Stimulated activated CD4-positive, alpha-beta T cell treated with anti-CD3 and anti-CD28 coated beads, Interleukin-1b, Interleukin-23, amount 100 ng/mL, for 24 hours (primary cell): ENCODE measurements around the gene RPS6KA3.
A peak's percentile ranks its signal among the peaks of the same experiment; 100 is the strongest.
"Not testable (repeated sequence)": the region's sequence is repeated elsewhere in the genome, so short reads cannot be mapped to it uniquely, and the experiment has no call there.

Source experiments
- DNase-seq, 4 experiments: peaks; one replicate each; pipeline ENCODE4 v3.0.0-alpha.2; 2020; ENCODE audit warnings: low read depth in 4 of 4, low spot score in 1 of 4

Gene RPS6KA3

DNA sequence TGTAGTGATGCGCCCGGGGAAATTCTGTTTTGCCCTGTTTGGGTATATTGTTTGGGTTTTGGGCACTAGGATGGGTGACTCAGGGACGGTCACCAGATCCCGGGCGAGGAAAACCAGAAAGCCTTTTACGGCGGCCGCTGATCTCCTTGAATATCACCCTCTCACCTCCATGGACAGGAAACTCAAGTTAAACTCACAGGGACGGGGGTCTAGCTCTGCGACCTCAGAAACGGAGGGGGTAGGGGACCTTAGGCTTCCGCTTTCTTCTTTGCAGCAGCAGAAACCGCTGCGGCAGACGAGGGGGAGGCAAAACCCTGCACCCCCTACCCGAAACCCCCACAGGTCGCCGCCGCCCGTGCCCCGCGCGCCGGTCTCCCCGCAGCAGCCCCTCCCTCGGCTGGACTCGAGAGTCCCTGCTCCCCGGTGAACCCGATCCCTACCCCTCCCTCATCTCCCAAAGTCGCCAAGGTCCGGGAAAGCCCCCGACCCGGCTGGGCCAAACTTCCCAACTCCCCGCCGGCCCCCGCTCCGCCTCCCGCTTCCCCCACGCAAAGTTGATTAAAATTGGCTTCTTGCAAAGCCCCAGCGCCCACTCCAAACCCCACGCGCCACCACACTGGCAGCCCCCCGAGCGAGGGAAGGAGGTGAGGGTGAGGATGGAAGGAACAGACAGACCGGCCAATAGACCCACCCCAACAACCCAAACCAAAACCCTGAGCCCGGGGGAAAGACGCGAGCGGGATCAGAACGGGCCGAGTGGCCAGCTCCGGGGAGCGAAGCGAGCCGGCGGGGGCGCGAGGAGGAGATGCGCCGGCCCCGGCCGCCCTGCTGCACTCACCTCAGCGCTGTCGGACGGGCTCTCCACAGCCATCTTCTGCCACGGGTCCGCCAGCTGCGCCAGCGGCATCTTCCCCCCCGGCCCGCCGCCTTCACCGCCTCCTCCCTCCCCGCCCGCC is 705 bp downstream of the RPS6KA3 start:
- peak in 2 of 4 experiments; percentile 1 for DNase-seq

DNA sequence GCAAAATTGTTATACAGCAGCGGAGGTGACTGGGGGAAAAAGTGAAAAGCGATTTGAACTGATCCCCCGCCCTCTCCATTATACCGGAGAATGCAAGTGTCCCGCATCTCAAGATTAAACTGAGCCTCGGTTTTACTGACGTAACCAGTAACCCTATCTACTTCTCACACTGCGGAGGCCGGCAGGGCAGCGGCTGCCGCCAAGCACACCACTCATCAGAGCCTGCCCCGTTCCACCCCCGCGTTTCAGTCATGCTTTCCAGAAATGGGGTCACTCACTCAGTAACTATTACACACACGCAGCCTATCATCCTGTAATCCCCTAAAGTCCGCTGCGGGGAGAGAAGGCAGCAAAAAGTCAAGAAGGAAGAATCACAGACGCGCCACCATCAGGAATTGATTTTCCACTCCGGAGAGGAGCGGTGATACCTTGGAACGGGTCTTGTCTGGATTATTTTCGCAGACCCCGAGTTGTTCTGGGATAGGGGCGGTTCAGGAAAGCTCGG is 1.4 kb downstream of the RPS6KA3 start:
- DNase-seq, result peak in 2 of 4 experiments; percentile 37 to 73

DNA sequence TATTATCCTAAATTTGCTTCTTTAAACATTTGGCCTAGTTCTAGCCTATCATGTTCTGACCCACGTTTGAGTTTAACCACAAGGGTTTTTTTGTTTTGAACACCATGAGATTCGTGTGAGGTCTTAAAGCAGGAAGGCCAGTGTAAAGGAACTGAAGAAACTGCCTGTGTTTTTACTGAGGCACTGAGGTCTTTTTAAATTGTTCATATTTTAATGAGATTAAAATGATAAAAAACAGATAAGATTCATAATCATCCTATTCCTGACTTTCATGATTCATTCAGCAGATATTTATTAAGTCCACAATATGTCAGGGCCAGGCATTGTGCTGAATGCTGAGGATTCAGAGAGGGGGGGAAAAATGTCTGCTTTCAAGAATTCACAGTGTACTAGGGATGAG is 3.2 kb downstream of the RPS6KA3 start:
- DNase-seq, result no peak

DNA sequence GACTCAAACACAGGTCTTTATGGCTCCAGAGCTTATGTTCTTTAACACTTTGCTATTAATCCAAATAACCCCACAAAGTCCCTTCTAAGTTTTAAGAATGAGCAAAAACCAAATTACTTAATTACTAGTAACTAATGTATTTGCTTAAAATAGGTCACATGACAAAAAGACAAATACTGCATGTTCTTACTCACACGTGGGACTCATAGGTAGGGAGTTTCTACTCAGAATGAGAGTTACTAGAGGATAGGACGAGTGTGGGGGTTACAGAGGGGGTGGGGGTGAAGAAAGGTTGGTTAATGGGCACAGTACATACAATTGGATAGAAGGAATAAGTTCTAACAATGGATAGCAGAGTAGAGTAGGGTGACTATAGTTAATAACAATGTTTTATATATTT is 5.8 kb downstream of the RPS6KA3 start:
- no peak for DNase-seq

DNA sequence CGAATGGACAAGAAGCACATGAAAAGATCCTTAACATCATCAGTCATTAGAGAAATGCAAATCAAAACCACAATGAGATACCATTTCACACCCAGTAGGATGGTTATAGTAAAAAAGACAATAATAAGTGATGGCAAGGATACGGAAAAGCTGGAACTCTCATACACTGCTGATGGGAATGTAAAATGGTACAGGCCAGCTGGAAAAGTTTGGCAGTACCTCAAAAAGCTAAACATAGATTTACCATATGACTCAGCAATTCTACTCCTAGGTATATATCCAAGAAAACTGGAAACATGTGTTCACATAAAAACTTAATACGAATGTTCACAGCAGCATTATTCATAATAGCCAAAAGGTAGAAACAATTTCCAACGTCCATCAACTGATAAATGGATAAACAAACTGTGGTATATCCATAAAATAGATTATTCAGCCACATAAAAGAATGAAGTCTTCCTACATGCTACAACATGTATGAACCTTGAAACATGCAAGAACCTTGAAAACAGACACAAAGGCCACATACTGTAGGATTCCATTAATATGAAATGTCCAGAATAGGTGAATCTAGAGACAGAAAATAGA is 11.9 kb downstream of the RPS6KA3 start:
- DNase-seq, result no peak

DNA sequence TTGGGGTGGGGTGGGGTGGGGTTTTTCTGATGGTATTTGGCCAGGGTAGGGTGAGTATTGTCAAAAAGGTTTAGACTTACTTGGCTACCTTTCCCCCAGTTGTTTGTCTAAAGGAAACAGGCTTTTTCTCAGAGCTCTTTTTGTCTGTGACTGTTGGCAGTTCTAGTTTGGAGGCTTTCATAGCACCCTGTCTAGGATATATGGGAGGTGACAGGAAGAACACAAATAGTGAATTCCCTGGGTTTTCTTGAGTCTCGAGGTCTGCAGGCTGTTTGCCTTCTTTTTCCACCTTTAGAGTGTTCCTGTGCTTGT is 13.5 kb downstream of the RPS6KA3 start:
- DNase-seq, result no peak

DNA sequence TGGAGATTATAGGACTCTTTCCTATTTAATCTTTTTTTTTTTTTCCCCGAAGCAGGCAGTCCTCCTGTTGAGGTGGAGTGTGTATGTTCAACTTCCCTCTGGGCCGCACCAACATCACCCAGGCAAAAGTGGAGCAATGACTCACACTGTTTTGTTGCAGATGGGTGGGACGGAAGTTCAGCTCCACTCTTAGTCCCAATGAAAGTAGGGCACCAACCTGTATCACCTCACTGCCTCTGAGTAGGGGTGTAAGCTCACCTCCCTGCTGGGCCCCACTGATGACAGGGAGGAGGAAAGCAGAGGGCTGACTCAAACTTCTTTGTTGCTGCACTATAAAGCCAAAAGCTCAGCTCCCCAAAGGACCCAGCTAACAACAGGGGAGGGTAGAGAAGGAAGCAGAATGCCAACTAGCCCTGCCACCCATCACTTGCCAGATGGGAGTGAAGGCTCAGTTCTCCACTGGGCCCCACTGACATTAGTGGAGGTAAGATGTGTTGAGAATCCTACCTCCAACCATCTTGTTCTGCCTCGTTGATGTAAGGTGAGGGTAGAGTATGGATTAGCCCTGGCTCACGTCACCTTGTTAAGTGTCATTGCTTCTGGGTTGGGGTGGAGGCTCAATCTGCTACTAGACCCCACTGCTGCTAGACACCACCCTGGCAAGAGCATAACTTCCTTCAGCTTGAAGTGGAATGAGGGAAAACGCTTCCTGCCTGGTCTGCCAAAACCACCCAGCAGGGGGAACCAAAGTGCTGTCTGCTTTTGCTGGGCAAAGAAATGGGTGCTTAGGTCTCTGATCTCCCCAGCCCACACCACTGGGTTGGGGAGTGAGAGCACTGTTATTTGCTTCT is 14.1 kb downstream of the RPS6KA3 start:
- DNase-seq, result peak in 2 of 4 experiments; percentile 48 to 54

DNA sequence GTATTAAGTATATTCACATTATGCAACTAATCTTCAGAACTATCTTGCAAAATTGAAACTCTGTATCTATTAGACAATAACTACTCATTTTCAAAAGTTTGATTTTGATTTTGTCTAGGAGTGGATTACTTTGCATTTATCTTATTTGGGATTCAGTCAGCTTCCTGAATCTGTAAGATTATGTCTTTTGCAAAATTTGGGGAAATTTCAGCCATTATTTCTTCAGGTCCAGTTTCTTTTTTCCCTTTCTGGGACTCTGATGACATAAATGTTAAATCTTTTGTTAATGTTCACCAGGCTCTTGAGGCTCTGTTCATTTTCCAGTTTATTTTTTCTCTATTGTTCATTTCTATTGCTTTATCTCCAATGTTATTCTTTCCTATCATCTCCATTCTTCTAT is 15.0 kb downstream of the RPS6KA3 start:
- DNase-seq, result no peak

DNA sequence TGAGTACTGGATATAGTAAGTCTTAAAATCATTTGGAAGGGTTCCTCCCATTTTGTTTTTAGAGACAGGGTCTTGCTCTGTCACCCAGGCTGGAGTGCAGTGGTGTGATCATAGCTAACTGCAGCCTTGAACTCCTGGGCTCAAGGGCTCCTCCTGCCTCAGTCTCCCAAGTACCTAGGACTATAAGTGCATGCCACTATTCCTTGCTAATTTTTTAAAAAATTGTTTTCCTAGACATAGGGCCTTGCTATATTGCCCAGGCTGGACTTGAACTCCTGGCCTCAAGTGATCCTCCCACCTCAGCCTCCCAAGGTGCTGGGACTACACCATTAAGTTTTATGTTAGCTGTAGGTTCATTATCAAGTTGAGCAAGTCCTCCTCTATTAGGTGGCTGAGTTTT is 16.6 kb downstream of the RPS6KA3 start:
- DNase-seq, result not testable (repeated sequence)

DNA sequence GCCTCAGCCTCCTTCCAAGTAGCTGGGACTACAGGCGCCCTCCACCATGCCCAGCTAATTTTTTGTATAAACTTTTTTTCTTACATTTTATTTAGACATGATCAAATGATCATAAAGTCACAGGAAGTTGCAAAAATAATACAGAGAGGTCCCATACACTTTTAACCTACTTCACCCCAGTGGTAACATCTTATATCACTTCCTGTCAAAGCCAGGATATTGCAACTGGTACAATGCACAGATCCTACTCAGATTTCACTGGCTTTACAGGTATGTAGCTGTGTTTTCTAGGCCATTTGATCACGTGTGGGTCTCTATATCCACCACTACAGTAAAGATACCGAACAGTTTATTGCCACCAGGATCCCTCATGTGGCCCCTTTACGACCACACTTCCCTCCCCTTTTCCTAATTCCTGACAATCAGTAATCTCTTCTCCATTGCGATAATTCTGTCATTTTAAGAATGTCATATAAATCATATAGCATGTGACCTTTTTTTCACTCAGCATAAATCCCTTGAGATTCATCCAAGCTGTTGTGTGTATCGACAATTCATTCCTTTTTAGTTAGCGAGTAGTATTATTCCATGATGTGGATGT is 18.0 kb downstream of the RPS6KA3 start:
- DNase-seq, result no peak

DNA sequence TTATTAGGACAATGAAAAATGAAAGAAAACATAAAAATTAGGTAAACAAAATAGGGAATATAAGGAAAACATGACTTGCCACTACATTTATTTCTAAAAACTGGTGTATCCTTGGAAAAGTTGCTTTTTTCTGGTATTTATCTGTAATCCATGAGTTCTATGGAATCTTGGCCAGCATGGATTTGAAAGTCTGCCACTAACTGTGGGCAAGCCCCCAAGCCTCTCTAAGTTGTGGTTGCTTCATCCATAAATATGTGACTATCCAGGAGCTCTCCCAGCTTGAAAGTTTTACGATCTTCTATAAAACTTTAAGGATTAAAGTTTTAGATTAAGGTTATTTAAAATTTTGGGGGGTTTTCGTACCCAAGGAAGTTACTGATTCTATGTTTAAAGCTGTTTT is 21.8 kb downstream of the RPS6KA3 start:
- DNase-seq, result no peak

DNA sequence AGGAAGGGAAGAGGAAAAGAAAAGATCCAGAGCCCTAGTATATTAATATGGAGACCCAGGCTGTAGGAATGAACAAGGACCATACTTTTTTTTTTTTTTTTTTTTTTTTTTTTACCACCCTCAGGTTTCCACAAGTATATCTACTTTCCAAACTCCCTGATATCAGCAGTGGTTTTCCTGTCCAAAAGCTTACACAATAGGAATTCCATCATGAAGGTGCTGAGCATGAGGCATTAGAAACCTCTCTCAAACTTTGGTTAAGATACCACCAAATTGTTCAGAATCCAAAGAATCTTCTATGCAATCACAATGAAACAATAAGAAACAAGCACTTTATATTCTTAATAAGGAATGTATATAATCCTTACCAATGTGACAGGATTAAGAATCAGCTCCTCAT is 26.5 kb downstream of the RPS6KA3 start:
- DNase-seq, result no peak

DNA sequence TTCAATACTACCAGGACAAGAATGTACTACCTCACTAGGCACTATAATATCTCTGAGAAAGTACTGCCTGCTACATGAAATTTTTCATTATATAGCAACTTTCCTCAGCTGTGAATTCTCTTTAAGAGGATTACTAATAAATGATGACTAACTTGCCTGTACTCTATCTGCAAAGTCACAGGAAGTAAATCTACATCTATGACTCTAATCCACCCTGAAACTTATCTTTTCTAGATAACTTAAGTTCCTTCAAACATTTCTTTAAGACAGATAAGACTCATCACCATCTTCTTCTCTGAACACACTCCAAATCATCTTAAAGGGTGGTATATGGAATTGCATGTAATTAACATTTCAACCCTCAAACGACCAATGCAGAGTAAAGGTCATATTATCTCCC is 28.8 kb downstream of the RPS6KA3 start:
- DNase-seq, result no peak

DNA sequence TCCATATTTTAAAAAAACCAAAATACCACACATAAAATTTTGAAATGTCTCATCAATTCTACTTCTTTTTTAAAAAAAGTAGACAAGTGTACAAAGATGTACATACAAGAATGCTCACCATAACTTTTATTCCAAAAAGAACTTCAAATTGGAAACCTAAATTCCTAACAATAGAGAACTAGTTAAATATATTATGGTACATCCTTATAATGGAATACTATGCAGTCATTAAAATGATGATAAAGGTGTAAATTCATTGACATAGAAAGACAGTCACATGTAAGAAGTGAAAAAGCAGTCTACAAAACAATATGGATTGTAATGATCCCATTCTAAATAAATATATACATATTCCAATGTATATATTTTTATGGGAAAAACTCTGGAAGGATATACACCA is 31.0 kb downstream of the RPS6KA3 start:
- DNase-seq, result no peak

DNA sequence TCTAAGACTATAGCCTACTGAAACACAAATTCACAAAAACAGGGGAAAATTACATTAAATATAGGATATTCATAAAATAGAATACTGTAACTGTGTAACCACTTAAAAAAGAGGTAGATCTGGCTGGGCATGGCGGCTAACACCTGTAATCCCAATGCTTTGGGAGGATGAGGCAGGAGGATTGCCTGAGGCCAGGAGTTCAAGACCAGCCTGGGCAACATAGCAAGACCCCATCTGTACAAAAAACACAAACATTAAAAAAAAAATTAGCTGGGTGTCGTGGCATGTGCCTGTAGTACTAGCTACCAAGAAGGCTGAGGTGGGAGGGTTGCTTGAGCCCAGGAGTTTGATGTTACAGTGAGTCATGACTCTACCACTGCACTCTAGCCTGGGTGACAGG is 33.4 kb downstream of the RPS6KA3 start:
- no peak for DNase-seq

DNA sequence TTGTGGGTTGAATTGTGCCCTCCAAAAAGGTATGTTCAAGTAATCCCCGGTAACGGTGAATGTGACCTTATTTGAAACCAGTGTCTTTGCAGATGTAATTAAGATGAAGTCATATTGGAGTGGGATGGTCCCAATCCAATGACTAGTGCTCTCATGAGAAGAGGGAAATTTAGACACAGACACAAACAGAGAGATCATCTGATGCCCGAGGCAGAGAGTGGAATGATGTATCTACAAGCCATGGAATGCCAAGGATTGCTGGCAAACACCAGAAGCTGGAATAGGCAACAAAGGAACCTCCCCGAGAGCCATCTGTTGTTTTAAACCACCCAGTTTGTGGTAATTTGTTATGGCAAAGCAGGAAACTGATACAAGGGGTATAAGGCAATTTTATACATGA is 35.1 kb downstream of the RPS6KA3 start:
- DNase-seq, result no peak

DNA sequence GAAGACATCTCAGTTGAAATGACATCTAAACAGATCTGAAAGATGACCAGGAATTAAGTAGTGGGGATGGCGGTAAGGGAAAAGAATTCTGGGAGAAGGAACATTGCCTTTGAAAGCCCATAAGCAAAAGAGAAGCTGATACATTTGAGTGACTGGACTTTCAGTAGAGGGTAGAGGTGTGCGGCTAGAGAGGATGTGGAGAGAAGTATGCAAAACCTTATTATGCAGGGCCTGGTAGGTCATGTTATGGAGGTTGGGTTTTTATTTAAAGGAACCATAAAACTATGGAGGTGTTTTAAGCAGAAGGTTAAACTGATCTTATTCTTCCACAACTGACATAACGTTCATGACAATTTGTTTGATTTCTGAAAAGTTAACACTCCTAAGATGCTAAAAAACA is 36.3 kb downstream of the RPS6KA3 start:
- DNase-seq, result no peak

DNA sequence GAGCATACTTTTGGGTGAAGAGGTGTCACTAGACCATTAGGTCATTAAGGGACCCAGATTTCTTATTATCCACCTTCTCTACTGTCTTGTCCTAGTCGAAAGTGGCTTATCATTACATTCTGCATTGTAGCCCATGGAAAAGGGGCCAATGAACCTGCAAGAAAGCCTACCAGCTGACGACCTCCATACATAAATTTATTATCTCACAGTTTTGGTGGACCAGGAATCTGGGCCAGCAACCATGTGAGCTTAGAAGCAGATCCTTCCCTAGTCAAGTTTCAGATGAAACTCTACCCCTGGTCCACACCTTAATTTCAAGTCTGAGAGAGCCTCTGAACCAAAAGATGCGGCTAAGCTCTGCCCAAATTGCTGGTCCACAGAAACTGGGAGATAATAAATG is 37.6 kb downstream of the RPS6KA3 start:
- no peak for DNase-seq

DNA sequence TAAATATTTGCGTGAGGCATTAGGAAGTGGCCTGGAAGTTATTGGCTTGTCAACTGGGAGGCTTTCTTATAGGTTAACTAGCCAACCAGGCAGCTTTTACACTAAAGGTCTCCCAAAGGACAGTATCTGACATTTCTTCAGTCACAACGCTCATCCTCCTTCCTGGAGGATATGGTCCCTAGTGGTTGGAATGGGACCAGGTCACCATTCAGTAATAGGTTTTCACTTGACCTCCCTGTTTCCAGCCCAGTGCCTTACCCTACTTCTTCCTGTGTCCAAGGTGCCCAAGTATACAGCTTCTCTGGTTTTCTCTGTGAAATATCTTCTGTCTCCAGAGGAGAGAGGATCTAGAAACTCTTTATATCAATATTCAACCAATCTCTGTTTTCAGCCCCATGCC is 38.5 kb downstream of the RPS6KA3 start:
- DNase-seq, result no peak

DNA sequence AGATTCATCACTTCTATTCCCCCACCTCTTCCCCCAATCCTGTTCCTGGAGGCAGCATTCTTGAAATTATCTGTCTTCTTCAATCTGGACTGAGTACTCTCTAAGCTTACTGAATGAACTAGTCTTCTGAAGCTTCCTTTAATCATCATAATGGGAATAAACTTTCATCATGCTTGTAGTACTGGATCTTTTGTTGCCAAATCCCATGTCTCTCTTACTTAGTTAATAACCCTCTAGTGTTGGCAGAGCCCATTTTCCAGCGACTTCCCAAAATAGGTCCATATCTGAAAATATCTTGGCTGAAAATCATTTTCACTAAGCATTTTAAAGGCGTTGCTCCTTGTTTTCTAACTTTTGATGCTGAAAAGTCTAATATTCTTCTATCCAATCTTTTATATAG is 39.6 kb downstream of the RPS6KA3 start:
- DNase-seq, result no peak

DNA sequence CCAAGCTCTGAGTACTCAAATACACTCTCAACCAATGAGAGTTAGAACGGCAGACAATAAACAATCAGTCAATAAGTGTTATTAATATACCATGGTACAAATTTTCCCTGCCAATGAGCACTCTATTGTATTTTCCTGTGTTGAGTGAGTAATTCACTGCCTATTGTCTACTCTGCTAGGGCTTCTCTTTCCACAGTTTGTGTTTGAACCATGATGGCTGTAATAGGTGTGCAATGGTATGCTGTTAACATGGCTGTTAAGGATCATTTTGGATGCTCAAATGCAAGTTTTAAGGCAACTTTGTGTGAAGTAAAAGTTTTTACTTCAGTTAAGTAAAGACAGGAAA is 41.2 kb downstream of the RPS6KA3 start:
- no peak for DNase-seq
